Ishikawa (cell line): ENCODE data around the gene NLGN1.

Experiments
- CEBPB ChIP-seq: IDR thresholded peaks from 2 replicates; pipeline ENCODE4 v1.6.1; 2012
- CREB1 ChIP-seq: IDR thresholded peaks from 2 replicates; pipeline ENCODE4 v1.6.1; 2012; ENCODE audit warnings: low read depth
- EGR1 ChIP-seq: IDR thresholded peaks from 2 replicates; pipeline ENCODE4 v1.6.1; 2012
- EP300 ChIP-seq: IDR thresholded peaks from 2 replicates; pipeline ENCODE4 v1.6.1; 2012; ENCODE audit warnings: borderline replicate concordance
- FOXM1 ChIP-seq: IDR thresholded peaks from 2 replicates; pipeline ENCODE4 v1.6.1; 2012; ENCODE audit warnings: low read depth, borderline replicate concordance
- MAX ChIP-seq: IDR thresholded peaks from 2 replicates; pipeline ENCODE4 v1.6.1; 2012
- NFIC ChIP-seq: IDR thresholded peaks from 2 replicates; pipeline ENCODE4 v1.6.1; 2012
- RAD21 ChIP-seq: IDR thresholded peaks from 2 replicates; pipeline ENCODE4 v1.6.1; 2012; ENCODE audit warnings: low read depth
- REST ChIP-seq: IDR thresholded peaks from 2 replicates; pipeline ENCODE4 v1.6.1; 2012; ENCODE audit warnings: low read depth, mild to moderate bottlenecking
- TCF12 ChIP-seq: IDR thresholded peaks from 2 replicates; pipeline ENCODE4 v1.6.1; 2012; ENCODE audit warnings: low read depth
- TEAD4 ChIP-seq: IDR thresholded peaks from 2 replicates; pipeline ENCODE4 v1.6.1; 2012
- USF1 ChIP-seq: IDR thresholded peaks from 2 replicates; pipeline ENCODE4 v1.6.1; 2012
- YY1 ChIP-seq: IDR thresholded peaks from 2 replicates; pipeline ENCODE4 v1.6.1; 2012; ENCODE audit warnings: low read depth
- ZBTB7A ChIP-seq: IDR thresholded peaks from 2 replicates; pipeline ENCODE4 v1.6.1; 2012; ENCODE audit warnings: low read depth

Gene NLGN1

DNA sequence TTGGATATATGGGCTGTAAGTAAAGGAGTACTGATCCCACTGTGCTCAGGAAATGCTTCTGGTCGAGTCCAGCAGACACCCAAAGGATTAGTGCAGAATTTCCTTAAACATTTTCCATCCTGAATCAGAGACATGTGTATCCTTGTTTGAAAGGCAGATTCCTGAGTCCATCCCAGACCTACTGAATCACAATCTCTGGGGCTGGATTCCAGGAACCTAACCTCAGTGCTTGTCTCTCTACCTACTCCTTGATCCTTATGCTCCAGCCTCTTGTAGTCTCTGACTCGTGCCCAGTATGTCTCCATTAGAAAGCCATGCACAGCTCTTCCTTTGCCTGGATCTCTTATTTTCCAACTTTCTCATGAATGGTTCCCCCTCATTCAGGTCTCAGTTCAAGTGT lies 585.8 kb downstream of the NLGN1 start:
- no peak for TF ChIP-seq MAX

GRCh38 chr3:173986861-173987410 lies 589.4 kb downstream of the NLGN1 start:
- no peak for TF ChIP-seq EP300
- TF ChIP-seq CEBPB, result no peak
- no peak for TF ChIP-seq ZBTB7A
- TF ChIP-seq TCF12, result no peak
- no peak for TF ChIP-seq USF1
- no peak for TF ChIP-seq FOXM1
- no peak for TF ChIP-seq EGR1
- no peak for TF ChIP-seq YY1

GRCh38 chr3:173988909-173989308 lies 591.4 kb downstream of the NLGN1 start:
- TF ChIP-seq FOXM1, result no peak
- TF ChIP-seq TEAD4, result no peak
- TF ChIP-seq CEBPB, result no peak
- no peak for TF ChIP-seq EP300

DNA sequence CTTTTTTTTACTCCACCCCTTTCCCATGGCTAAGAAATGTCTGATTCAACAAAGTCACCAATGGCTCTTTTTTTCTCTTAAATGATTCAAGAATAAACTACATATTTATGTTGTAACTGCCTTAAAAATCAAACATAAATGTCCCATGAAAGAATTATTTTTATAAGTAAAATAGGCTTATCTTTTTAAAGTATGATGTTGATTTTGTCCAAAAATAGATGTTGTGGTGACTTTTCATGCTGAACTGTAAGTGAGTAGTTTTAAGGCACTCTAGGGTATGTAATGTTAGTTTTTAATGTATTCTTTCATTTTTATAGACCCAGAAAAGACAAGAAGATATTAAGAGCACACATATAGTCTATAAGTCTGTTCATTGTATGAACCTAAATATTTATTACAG lies 594.9 kb downstream of the NLGN1 start:
- TF ChIP-seq TEAD4, result no peak
- TF ChIP-seq ZBTB7A, result no peak
- TF ChIP-seq CEBPB, result no peak
- TF ChIP-seq REST, result no peak

DNA sequence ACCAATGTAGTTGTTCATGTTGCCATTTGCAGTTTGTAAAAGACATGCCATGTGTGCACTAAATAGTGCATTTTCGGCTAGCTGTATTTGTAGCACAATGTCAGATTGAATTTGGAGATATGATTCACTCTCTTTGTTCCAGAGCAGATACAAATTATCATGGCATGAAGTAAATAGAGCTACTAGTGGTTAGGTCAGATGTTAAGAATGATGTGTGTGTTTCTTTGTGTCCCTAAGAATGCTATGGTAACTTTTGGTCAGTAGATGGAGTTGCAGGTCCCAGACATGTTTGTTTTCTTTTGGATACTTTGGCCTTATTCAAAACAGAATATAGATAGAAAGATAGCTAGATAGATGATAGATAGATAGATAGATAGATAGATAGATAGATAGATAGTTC lies 595.8 kb downstream of the NLGN1 start:
- TF ChIP-seq RAD21 (peak; percentile 53), TEAD4 (no peak)

- TF ChIP-seq YY1, result no peak
Measured at GRCh38 chr3:174000675-174001074, 603.1 kb downstream of the NLGN1 start.

DNA sequence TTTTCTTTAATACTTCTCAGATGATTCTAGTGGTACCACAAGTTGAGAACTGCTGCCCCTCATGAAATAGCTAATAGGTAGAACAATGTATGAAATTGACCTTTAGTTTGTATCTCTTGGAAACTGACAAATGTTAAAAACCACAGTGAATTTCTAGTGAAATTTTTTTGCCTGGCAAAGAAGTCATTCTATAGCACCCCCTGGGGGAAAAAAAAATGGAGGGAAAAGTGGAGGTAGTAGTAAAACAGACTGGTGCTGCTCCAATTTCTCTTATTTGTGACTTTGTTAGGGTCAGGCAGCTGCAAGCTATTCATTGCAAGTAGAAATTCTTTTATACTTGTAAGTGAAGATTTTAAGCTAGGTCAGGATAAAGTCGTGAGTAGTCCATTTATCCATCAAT lies 605.0 kb downstream of the NLGN1 start:
- no peak for TF ChIP-seq NFIC
- no peak for TF ChIP-seq TEAD4
- TF ChIP-seq RAD21, result no peak
- TF ChIP-seq REST, result no peak
- no peak for TF ChIP-seq USF1
- no peak for TF ChIP-seq EGR1
- TF ChIP-seq TCF12, result no peak
- no peak for TF ChIP-seq ZBTB7A
- no peak for TF ChIP-seq MAX

GRCh38 chr3:174010907-174011306 lies 613.4 kb downstream of the NLGN1 start:
- TF ChIP-seq MAX, result no peak
- no peak for TF ChIP-seq TEAD4
- TF ChIP-seq FOXM1, result no peak
- TF ChIP-seq EP300, result no peak
- no peak for TF ChIP-seq CREB1
- no peak for TF ChIP-seq RAD21
- TF ChIP-seq ZBTB7A, result no peak
- TF ChIP-seq USF1, result no peak
- TF ChIP-seq EGR1, result no peak
